ENCODE measurements around the gene IL32.
A peak's percentile ranks its signal among the peaks of the same experiment; 100 is the strongest.

IL32 gene

DNA sequence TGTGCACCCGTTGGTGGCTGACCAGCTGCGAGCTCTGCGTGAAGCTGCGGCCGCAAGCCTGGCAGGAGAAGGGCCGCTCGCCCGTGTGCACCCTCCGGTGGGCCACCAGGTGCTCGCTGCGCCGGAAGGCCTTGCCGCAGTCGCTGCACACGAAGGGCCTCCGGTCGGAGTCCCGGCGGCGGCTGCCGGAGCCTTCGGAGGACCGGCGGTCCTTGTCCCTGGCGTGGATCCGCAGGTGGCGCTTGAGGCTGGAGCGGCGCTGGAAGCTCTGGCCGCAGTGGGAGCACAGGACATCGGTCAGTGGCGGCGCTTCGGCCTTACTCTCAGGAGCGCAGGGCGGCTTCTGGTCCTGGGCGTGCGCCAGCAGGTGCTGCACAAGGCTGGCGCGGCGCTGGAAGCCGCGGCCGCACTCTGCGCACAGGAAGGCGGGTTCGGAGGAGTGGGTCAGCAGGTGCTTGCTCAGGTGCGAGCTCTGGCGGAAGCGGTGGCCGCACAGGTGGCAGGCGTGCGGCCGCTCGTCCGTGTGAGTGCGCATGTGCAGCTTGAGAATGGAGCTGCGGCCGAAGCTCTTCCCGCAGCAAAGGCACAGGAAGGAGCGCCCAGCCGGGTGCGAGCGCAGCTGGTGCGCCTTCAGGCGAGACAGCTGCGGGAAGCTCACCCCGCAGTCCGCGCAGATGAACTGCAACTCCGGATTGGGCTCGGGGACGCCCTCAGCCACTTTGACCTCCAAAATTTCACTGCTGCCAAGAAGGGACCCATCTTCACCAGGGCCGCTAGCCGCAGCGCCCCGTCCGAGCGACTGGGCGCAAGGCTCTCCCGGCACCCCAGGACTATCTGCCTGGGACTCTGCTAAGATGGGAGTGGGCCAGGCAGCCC, 24.5 kb downstream of the IL32 start:
- no peak for DNase-seq (ENCODE audit: low read depth)

DNA sequence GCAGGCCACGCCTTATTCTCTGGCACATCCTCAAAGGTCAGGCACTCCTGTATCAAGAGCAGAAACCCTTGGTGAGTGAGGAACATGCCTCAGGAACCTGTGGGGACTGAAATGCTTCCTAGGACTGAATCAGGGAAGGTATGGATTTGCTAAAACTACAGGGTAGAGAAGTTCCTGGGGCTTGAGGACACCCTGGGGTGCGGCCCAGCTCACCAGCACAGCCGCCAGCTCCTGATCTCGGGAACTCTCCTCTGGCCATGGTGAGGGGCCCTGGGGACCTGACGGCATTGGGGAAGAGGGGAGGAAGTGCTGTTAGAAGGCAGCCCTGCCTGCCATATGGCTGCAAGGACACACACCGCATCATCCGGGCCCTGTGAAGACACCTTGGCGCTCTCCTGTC, 26.1 kb downstream of the IL32 start:
- DNase-seq (ENCODE audit: low read depth) = no peak

DNA sequence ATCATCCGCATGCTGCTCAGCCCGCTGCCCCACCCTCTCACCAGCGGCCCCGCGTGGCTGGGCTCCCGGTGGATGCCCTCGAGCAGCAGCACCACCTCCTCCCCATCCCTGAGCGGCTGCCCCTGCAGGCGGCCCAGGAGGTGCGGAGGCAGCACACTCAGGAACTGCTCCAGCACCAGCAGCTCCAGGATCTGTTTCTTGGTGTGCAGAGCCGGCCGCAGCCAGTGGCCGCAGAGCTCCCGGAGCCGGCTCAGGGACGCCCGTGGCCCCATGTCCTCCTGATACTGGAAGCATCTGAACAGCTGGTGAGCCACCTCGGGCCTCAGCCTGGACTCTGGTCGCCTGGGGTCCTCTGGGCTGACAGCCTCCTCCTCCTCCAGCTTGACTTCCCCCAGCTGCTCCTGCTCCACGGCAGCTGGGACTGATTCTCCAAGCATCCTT, 27.1 kb downstream of the IL32 start:
- DNase-seq (ENCODE audit: low read depth) = no peak

DNA sequence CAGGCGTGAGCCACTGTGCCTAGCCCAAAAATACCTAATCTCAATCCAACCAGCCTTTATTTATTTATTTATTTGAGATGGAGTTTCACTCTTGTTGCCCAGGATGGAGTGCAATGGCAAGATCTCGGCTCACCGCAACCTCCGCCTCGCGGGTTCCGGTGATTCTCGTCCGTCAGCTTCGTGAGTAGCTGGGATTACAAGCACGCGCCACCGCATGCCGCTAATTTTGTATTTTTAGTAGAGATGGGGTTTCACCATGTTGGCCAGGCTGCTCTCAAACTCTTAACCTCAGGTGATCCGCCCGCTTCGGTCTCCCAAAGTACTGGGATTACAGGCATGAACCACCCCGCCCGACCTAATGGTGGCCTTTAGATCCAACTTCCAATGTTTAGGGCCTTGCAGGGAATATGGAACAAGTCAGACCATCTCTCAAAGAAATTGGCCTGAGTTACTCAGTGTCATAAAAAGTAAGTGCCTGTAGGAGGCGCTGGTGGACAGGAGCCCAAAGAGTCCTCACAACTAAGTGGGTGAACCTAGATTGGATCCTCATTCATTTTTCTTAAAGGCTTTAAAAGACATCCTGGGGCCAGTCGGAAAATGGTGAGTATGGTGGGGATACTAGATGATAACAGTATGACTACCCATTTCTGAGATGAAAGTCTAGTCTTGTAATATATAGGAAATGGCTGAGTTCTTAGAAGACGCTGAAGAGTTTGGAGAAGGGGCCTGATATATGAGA, 29.0 kb downstream of the IL32 start:
- DNase-seq (ENCODE audit: low read depth) = no peak

DNA sequence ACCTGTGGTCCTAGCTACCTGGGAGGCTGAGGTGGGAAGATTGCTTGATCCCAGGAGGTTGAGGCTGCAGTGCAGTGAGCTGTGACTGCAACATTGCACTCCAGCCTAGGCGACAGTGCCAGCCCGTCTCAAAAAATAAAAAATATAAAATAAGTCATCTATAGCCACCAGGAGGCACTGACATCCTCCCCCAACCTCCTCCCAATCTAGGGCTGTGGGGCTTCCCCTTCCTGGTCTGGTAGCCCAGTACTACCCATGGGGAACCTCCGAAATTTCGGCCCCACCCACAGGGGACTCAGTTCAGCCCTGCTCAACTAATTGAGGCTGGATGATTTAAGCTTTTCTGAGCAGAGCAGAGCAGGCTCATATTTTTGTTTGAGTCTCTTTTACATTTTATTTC, 30.4 kb downstream of the IL32 start:
- no peak for DNase-seq (ENCODE audit: low read depth)

DNA sequence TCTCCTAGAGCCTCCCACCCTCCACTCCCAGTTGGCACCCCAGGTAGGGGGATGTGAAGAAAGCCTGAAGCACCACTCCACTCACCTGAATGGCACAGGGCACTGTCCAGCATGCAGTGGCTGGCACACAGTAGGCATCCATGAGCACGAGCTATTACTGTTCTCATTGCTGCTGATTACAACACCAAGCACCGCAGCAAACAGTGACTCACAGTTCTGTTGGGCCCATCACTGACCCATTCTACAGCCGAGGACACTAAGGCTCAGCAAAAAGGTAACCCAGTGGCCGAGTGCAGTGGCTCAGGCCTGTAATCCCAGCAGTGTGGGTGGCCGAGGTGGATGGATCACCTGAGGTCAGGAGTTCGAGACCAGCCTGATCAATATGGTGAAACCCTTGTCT, 30.9 kb downstream of the IL32 start:
- no peak for DNase-seq (ENCODE audit: low read depth)

DNA sequence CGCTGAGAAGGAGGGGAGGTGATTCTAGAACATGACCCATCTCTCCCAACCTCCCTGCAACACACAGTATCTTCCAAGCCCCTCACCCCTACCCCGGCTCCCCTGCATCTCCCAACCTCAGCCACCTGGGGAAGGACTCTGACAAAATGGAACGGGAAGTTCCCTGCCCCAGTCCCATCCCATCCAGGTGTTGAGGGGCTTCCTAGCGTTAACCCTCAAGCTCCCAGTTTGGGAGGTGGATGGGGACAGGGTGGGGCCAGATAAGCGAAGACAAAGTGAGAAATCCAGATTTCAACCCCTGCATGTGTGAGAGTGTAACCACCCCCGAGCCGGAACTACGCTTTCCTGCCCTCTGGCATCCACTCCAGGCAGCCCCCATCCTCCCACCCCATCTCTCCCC, 31.8 kb downstream of the IL32 start:
- no peak for DNase-seq (ENCODE audit: low read depth)

DNA sequence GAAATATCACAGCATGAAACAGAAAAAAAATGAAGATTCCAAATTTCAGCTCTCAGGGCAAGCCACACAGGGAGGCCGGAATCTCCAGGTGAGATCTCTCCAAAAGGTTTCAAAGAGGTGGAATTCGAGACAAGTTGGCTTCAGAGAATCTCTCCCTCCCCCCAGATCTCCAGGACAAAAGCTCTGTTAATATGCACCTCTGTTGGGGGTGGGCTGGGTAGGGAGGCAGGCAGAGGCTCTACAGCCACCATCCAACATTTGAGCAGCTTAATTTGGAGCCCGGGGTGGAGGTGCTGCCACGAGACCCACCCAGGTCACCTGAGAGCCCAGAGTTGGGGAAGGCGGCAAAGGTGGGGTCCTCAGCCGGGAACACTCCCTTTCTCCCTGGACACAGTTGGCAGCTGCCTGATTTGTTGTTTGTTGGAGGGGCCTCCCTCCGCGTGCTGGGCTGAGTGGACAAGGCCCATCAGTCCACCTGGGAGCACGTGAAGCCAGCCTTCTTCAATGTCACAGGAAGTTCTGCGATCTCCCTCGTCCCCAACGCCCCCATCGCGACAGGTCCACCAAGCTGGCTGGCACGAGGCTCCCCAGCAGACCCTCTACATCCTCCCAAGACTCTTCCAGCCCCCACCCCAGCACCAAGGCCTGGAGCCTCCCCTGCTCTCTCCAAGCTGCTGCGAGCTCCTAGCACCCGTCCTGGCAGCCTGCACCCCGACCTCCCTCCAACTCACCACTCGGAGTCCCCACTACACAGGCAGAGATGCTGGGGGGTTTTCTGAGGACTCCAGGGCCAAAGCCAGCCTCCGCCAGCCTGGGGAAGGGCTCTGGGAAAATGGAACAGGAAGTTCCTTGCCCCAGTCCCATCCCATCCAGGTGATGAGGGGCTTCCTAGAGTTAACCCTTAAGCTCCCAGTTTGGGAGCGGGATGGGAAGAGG, 33.3 kb downstream of the IL32 start, which contains the start of gene ZSCAN10:
Gene ZSCAN10 (minus strand): TSS at position 836 of the 936 bp plus-strand sequence. CDS start 6,357 bp downstream, outside the sequence.
- no peak for DNase-seq (ENCODE audit: low read depth)

DNA sequence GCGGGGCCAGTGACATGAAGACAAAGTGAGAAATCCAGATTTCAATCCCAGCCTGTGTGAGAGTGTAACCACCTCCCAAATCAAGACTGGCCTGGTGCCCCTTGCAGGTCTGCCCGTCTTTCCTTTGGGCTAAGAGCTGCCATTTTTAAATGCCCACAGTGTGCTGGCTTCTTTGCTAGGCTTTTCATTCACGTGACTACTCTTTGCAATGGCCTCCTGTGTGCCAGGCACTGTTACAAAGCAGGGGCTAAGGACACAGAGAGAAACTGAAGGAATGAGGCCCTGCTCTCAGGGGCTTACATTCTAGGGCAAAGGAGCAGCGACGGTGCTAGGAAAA, 33.9 kb downstream of the IL32 start:
- no peak for DNase-seq (ENCODE audit: low read depth)

DNA sequence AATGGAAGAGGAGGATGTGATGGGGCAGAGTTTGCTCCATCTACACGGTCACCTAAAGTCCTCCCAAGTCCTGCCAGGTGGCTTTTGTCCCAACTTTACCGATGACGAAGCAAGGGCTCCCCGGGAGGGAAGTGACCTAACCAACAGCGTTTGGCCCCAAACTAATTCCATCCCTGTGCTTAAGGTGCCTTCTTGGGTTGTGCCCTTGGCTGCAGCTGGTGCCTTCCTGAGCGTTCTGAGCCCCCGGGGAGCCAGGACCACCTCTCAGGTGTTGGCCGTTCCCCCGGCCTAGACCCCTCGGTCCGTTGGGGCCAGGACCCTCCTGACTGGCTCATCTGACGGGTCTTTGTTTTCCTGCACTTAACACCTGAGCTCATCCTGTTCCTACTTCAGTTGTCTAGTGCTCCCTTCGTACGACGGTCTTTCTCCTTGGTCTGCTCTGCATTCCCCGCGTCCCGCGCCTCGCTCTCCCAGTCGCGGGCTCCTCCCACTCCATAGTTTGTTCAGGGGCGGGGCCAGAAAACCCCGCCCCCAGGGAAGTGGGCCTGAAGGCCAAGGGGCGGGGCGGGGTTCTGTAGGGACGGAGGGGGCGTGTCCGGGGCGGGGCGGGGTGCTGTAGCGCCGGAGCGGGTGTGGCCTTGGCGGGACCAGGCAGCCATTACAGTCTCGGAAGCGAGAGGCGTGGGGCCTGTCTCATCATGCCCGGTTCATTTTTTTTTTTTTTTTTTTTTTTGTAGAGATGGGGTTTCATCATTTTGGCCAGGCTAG, 34.5 kb downstream of the IL32 start:
- peak; percentile 55 for DNase-seq (ENCODE audit: low read depth)

DNA sequence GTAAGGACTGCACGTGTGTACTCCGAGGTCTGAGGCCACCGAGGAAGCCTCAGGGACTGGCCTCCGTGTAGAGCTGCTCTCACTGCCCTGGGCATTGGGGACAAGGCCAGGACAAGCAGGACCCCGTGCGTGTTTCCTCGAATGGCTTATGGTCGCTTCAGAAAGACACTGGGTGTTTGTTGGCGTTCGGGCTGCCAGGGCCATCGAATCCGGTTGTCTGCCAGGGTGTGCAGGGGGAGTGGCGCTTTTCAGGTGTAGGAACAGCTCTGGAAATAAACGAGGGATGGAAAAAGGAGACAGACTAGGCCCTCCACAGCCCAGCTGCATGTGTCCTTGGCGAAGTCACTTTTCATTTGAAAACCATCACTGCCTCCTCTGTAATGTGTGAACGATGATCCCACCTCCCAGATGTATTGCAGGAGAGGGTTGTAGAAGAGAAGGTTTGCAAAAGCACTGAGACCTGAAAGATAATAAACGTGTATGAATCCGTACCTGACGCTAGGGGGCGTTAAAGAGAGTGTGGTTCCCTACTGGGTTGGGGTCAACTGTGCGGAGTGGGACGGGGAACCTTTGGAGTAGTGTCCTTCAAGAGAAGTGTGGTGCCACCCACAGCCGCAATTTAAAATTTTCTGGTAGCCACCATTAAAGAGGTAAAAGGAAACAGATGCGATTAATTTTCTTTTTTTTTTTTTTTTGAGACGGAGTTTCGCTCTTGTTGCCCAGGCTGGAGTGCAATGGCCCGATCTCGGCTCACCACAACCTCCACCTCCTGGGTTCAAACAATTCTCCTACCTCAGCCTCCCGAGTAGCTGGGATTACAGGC, 35.8 kb downstream of the IL32 start:
- DNase-seq (ENCODE audit: low read depth) = no peak

DNA sequence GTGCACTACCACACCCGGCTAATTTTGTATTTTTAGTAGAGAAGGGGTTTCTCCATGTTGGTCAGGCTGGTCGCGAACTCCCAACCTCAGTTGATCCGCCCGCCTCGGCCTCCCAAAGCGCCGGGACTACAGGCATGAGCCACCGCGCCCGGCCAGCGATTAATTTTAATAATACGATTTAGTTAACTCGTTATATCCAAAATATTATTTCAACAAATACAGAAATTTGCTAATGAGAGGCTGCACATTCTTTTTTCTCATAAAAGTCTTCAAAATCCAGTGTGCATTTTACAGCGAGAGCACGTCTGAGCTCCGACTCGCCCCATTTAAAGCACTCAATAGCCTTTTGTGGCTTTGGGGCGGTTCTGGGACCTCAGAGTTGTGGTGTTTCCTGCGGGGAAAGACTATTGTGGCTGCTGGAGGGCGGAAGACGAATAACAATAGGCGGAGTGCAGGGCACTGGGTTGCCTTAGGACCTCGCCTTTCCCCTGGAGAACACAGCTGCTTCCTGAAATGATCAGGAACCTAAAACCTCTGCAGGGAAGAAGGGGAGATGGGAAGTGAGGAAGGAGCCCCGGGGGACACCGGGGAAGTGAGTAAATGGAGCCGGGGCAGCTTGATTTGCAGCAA, 36.5 kb downstream of the IL32 start:
- no peak for DNase-seq (ENCODE audit: low read depth)

DNA sequence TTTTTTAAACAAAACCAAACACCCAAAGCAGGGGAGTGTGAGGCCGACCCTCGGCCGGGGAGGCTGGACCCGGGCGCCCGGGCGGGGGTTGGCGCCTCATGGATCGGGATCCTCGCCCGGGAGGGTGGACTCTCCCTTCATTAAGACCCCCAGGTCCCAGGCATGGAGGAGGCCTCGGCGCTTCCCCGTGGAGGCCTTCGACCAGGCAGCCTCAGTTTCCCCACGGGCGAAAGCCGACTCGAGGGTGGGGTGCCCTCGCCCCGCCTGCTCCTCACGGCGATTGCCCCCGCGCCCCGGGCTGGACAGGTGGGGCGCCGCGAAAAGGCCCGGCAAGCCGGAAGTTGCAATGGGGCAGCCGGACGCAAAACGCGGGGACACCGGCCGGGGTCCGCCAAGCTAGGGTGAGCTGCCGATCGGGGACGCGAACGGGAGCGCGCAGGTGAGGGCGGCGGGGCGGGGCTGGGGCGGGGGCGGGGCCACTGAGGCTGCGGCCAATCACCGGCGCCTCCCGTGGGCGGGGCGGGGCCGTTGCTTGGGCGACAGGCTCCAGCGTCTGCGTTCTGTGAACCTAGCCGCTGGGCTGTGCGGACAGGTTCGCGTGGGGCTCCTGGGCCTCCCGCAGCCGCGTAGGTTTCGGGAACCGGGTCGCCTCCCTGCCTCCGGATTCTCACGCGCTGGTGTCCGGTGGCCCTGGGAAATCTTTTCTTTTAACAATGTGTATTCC, 40.9 kb downstream of the IL32 start:
- DNase-seq (ENCODE audit: low read depth) = peak; percentile 65

DNA sequence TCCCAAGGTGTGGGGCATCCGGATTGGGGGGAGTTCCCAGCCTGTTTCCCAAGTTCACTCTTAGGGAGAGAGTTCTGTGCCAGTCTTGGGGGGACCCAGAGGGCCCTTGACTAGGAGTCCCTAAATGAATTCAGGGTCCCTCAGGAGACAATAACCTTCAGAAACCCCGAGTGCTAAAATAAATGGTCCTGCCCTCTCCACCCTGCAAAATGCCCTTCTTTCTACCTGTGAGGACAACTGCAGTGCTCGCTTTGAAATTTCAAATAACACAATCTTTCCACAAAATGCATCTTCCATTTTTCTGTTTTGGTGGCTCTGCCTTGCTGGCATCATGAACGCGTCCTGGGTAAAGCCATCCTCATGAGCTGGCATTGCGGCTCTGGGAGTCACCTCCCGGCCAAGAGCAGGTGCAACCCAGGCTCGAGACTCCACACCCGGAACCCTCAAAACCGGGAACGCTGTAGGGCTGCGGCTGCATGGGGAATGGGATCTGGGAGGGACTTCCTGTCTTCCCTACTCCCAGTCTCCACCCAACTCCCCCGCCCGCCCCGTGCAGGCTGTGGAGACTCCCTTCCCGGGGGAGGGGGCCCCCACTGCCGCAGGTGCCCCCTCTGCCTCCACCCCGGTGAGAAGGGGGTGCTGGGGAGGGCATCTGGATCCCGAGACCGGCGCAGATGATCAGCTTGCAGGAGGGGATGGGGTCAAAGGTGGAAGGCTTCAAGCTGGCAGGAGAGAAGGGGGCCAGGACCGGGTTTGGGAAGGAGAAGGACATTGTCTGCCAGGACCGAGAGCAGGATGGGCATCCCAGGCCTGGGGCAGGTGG, 46.8 kb downstream of the IL32 start, which contains the start of gene ZNF205:
Gene ZNF205 (plus strand): TSS at position 529 of the 823 bp plus-strand sequence. CDS start 845 bp downstream, outside the sequence.
- no peak for DNase-seq (ENCODE audit: low read depth)

DNA sequence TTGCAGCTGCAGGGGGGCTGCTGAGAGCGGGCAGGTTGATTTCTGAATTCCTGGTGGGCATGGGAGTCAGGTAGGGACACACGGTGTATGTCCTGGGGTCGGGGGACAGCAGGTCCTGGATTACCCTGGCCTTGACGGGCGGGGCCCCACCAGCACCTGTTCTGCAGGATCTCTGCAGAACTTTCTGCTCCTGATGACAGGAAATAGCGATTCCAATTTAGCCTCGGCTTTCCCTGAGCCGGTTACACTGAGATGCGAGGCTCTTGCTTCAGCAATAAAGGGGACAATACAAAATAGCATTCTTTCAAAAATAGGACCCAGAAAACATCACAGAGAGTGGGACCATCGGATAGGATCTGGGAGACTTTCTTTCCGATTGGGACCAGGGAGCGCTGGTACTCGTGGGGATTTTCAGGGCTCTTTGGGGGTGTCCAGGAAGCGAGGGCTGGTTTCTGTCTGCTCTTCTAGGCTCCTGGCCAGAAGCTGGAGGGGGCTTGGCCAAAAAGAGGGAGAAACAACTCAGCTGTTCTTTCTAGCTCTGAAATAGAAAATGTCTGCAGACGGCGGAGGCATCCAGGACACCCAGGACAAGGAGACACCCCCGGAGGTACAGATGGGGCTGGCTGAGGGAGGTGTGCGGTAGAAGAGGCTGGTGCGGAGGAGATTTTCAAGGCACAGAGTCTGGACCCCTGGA, 47.6 kb downstream of the IL32 start:
- no peak for DNase-seq (ENCODE audit: low read depth)

DNA sequence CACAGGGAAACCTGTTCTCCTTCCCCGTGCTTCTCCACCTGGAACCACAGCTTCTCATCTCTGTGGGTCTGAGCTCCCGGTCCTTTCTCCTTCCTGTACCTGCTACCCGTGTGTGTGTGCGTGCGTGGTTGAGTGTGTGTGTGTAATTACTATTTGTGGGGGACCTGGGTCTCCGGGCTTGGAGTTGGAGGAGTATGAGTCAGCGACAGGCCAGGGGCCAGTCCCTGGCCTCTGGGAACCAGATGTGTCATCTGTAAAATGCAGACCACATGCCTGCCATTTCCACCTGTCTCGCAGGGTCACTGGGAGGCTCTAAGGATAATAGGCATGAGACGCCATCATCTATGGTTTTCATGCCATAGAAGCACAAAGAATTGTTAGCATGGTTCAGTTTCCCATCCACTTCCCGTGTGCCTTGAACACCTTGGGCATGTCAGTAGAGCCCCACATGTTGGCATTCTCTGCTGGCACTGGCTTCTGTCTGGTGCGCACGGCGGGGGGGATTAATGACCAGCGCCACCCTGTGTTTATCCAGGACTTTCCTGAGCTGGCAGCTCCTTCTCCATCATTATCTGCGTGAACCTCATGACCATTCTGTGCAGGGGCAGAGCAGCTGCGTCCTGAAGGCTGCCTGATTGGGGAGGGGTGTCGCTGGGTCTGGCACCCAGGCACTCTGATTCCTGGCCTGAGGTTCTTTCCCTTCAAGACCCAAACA, 48.5 kb downstream of the IL32 start:
- no peak for DNase-seq (ENCODE audit: low read depth)

DNA sequence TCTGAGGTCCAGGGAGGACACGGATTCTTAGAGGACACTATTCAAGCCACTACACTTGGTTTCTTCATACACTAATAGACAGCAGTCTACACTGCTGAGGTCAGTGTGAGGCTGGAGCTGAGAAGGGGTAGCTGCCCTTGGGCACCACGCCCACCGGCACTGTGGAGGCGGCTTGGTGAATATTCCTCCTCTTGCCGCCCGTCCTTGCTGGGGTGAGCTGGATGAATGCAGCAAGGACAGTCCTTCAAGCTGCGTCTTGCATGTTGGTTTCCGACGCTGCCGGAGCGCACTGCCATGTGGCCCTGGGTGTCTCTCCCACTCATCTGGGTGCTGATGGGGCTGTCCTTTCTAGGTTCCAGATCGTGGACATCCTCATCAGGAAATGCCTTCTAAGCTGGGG, 49.6 kb downstream of the IL32 start:
- DNase-seq (ENCODE audit: low read depth) = no peak
